D721Med (cell line): ENCODE data around the gene CELF1.

ENCODE experiments used
- DNase-seq: peaks from one replicate; pipeline ENCODE4 v3.0.0; 2011; ENCODE audit warnings: low spot score; ENCODE audit not compliant: insufficient read length
- FAIRE-seq: peaks from 2 replicates; lab custom pipeline; 2011; peaks lifted over from hg19 to GRCh38; lab: Jason Lieb, UNC
- TF ChIP-seq, protein P1 (sequence below): IDR thresholded peaks from 2 replicates; pipeline ENCODE4 v1.5.1; 2012; ENCODE audit warnings: mild to moderate bottlenecking, control low read depth; ENCODE audit not compliant: insufficient read depth; ENCODE audit errors: missing control alignments

The CELF1 gene

GRCh38 chr11:47425611-47426010 is 127.3 kb downstream of the CELF1 start:
- TF ChIP-seq, protein P1, sequence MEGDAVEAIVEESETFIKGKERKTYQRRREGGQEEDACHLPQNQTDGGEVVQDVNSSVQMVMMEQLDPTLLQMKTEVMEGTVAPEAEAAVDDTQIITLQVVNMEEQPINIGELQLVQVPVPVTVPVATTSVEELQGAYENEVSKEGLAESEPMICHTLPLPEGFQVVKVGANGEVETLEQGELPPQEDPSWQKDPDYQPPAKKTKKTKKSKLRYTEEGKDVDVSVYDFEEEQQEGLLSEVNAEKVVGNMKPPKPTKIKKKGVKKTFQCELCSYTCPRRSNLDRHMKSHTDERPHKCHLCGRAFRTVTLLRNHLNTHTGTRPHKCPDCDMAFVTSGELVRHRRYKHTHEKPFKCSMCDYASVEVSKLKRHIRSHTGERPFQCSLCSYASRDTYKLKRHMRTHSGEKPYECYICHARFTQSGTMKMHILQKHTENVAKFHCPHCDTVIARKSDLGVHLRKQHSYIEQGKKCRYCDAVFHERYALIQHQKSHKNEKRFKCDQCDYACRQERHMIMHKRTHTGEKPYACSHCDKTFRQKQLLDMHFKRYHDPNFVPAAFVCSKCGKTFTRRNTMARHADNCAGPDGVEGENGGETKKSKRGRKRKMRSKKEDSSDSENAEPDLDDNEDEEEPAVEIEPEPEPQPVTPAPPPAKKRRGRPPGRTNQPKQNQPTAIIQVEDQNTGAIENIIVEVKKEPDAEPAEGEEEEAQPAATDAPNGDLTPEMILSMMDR: no peak
- no peak for FAIRE-seq
- DNase-seq: no peak

DNA sequence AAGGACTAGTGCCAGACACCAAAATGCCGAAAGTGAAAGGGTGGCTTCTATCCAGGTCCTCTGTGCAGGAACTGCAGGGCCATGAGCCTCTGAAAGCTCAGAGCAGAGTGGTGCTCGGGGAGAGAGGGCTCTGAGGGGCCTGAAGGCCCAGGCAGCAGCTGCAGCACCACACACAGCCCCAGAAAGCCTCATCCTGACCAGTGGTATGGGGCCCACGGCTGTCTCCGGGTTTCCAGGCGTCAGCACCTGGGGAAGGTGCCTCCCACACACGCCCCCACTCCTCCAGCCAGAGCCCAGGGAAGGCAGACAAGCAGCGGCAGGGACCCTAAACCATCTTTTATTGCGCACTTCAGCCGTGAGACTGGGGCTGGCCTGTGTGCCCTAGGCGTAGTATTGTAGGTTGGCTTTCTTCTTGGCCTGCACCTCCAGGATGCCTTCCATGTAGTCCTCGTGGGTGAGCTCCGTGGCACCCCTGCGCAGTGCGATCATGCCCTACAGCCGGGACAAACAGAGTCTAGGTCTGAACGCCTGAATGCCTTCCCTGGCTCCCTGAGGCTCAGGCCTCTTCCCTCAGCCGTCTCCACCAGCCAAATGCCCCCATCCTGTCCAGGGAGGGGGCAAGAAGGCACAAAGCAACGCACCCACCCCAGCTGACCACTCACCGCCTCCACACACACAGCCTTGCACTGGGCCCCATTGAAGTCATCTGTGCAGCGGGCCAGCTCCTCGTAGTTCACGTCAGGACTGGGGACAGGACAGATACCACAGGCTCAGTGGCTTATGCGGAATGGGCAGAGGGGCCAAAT is 134.3 kb downstream of the CELF1 start:
- DNase-seq (no peak), FAIRE-seq (no peak)
- TF ChIP-seq, protein P1: no peak

DNA sequence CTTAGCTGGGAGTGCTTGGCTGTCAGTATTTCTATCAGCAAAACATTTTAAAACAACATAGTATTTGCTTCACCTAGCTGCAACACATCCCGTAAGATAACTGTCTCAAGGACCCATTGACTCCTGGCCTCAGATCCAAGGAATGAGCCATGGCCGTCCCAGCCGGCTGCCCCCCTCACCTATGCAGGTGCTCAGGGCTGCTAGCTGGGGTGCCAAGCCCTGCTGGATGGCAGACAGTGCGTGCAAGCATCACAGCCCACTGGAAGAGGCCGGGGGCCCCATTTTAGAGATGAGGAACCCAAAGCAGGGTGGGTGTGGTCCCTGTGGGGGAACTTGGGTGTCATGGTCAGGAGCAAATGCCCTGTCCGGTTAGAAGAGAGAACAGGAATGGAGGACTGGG is 135.2 kb downstream of the CELF1 start:
- no peak for FAIRE-seq
- DNase-seq: no peak
- TF ChIP-seq, protein P1: no peak

- TF ChIP-seq, protein P1: no peak
- DNase-seq: no peak
- FAIRE-seq: no peak
Observed at GRCh38 chr11:47415949-47416472, 136.9 kb downstream of the CELF1 start.
